Activated CD8-positive, alpha-beta memory T cell treated with anti-CD3 and anti-CD28 coated beads, Interleukin-2, amount 10 ng/mL, durations not matched to agents 7 days and 5 days (primary cell): Measurements from ENCODE around the gene RDH13. TPM values are rescaled to one million over a fixed set of nuclear protein-coding genes. Genes with fewer than 3 reads are reported as not detected.

Experiments
- ATAC-seq: fragments of 150-1000 bp; cut with Tn5 transposase; one replicate; pipeline ENCODE4 v1.10.0; 2021; ENCODE audit warnings: moderate library complexity
- CTCF ChIA-PET: fragments of 350-600 bp; sonication (Branson Sonifier 250); formaldehyde crosslinking; loops from one replicate; lab custom pipeline; 2021; ENCODE audit warnings: antibody characterized with exemption; lab: Charles Lee
- DNase-seq: peaks from one replicate; pipeline ENCODE4 v3.0.0-alpha.2; 2020
- H3K27ac Mint-ChIP-seq: one replicate; pipeline ENCODE4 v1.8.0; 2021; ENCODE audit warnings: mild to moderate bottlenecking, mixed read lengths
- H3K27me3 Mint-ChIP-seq: one replicate; pipeline ENCODE4 v1.8.0; 2021; ENCODE audit warnings: mixed read lengths
- H3K36me3 Mint-ChIP-seq: one replicate; pipeline ENCODE4 v1.8.0; 2021; ENCODE audit warnings: mild to moderate bottlenecking, mixed read lengths
- H3K4me1 Mint-ChIP-seq: one replicate; pipeline ENCODE4 v1.8.0; 2021; ENCODE audit warnings: mixed read lengths
- H3K4me3 Mint-ChIP-seq: one replicate; pipeline ENCODE4 v1.8.0; 2021; ENCODE audit warnings: mild to moderate bottlenecking, moderate library complexity, mixed read lengths
- H3K9me3 Mint-ChIP-seq: one replicate; pipeline ENCODE4 v1.8.0; 2022; ENCODE audit warnings: low read depth, mixed read lengths
- total RNA-seq, 2 experiments: library from RNA; stranded (reverse); gene quantifications; one replicate each; pipeline ENCODE4 v1.2.3, GENCODE V29; 2021

RDH13 gene
- total RNA-seq, 2 experiments from 2014 or later: 18.9 to 23.9 TPM

- H3K4me1 Mint-ChIP-seq: no peaks in the 10 kb centered on the region
- peaks cover 10% of the 10 kb centered on the region for H3K36me3 Mint-ChIP-seq
- ATAC-seq: no peak
- no peak overlapping the region for H3K27ac Mint-ChIP-seq
- H3K4me3 Mint-ChIP-seq: no peak overlapping the region
- no peak for DNase-seq
- CTCF ChIA-PET: no interaction called here
- peaks cover 4% of the 10 kb centered on the region for H3K9me3 Mint-ChIP-seq
- no peaks in the 10 kb centered on the region for H3K27me3 Mint-ChIP-seq
Measured at GRCh38 chr19:55097864-55098715, 35.1 kb upstream of the RDH13 start.

- CTCF ChIA-PET: no interaction called here
- Mint-ChIP-seq H3K27ac (no peak overlapping the region), H3K9me3 (no peaks in the 10 kb centered on the region), H3K27me3 (no peaks in the 10 kb centered on the region), H3K36me3 (peaks cover 1% of the 10 kb centered on the region), H3K4me1 (no peaks in the 10 kb centered on the region), H3K4me3 (no peak overlapping the region)
- no peak for DNase-seq
- ATAC-seq: no peak
Measured at GRCh38 chr19:55096061-55096701, 33.2 kb upstream of the RDH13 start.

GRCh38 chr19:55095260-55096060 is 32.5 kb upstream of the RDH13 start:
- Mint-ChIP-seq H3K27ac (no peak overlapping the region), H3K36me3 (peaks cover 1% of the 10 kb centered on the region), H3K4me1 (no peaks in the 10 kb centered on the region), H3K9me3 (no peaks in the 10 kb centered on the region), H3K4me3 (no peak overlapping the region), H3K27me3 (no peaks in the 10 kb centered on the region)
- no peak for DNase-seq
- CTCF ChIA-PET: no interaction called here
- no peak for ATAC-seq

- no peak overlapping the region for H3K27ac Mint-ChIP-seq
- ATAC-seq: no peak
Measured at GRCh38 chr19:55094456-55095259, 31.7 kb upstream of the RDH13 start.

GRCh38 chr19:55092423-55093318 is 29.7 kb upstream of the RDH13 start:
- DNase-seq: no peak
- H3K4me3 Mint-ChIP-seq: no peak overlapping the region
- no peaks in the 10 kb centered on the region for H3K9me3 Mint-ChIP-seq
- H3K36me3 Mint-ChIP-seq: peaks cover 7% of the 10 kb centered on the region
- ATAC-seq: no peak
- CTCF ChIA-PET: no interaction called here
- peaks cover 9% of the 10 kb centered on the region for H3K27me3 Mint-ChIP-seq
- H3K27ac Mint-ChIP-seq: no peak overlapping the region
- peaks cover 9% of the 10 kb centered on the region for H3K4me1 Mint-ChIP-seq

More at GRCh38 chr19:55094456-55095259, 31.7 kb upstream of the RDH13 start:
- Mint-ChIP-seq H3K36me3 (peaks cover 1% of the 10 kb centered on the region), H3K4me3 (no peak overlapping the region), H3K9me3 (no peaks in the 10 kb centered on the region), H3K27me3 (no peaks in the 10 kb centered on the region), H3K4me1 (no peaks in the 10 kb centered on the region)
- CTCF ChIA-PET: no interaction called here
- no peak for DNase-seq

GRCh38 chr19:55091955-55092354 is 29.0 kb upstream of the RDH13 start:
- no peak overlapping the region for H3K4me3 Mint-ChIP-seq
- peaks cover 15% of the 10 kb centered on the region for H3K4me1 Mint-ChIP-seq
- no peaks in the 10 kb centered on the region for H3K9me3 Mint-ChIP-seq
- CTCF ChIA-PET: no interaction called here
- H3K27ac Mint-ChIP-seq: no peak overlapping the region
- ATAC-seq (no peak), DNase-seq (no peak)
- peaks cover 10% of the 10 kb centered on the region for H3K36me3 Mint-ChIP-seq
- H3K27me3 Mint-ChIP-seq: peaks cover 17% of the 10 kb centered on the region

GRCh38 chr19:55091126-55091910 is 28.4 kb upstream of the RDH13 start:
- H3K9me3 Mint-ChIP-seq: no peaks in the 10 kb centered on the region
- ATAC-seq (no peak), DNase-seq (no peak)
- H3K4me1 Mint-ChIP-seq: peaks cover 16% of the 10 kb centered on the region
- no peak overlapping the region for H3K27ac Mint-ChIP-seq
- no peak overlapping the region for H3K4me3 Mint-ChIP-seq
- peaks cover 10% of the 10 kb centered on the region for H3K36me3 Mint-ChIP-seq
- CTCF ChIA-PET: no interaction called here
- peaks cover 19% of the 10 kb centered on the region for H3K27me3 Mint-ChIP-seq

GRCh38 chr19:55090564-55090963 is 27.6 kb upstream of the RDH13 start:
- CTCF ChIA-PET: no interaction called here
- Mint-ChIP-seq H3K27ac (no peak overlapping the region), H3K9me3 (no peaks in the 10 kb centered on the region), H3K36me3 (peaks cover 10% of the 10 kb centered on the region), H3K4me3 (no peak overlapping the region), H3K4me1 (peaks cover 16% of the 10 kb centered on the region), H3K27me3 (peaks cover 26% of the 10 kb centered on the region)
- ATAC-seq (no peak), DNase-seq (no peak)

- H3K9me3 Mint-ChIP-seq: no peaks in the 10 kb centered on the region
- CTCF ChIA-PET: interaction anchor here (0.5 to 2.4 kb wide), 9 partner anchors 9 to 328 kb away, joined by 3 to 12 read pairs (median 4); partner anchors contain the start of gene RDH13
- peaks cover 36% of the 10 kb centered on the region for H3K27me3 Mint-ChIP-seq
- H3K27ac Mint-ChIP-seq: no peak overlapping the region
- H3K4me3 Mint-ChIP-seq: no peak overlapping the region
- ATAC-seq (no peak), DNase-seq (no peak)
- H3K4me1 Mint-ChIP-seq: peaks cover 16% of the 10 kb centered on the region
- peaks cover 10% of the 10 kb centered on the region for H3K36me3 Mint-ChIP-seq
Measured at GRCh38 chr19:55089342-55089944, 26.5 kb upstream of the RDH13 start.

- Mint-ChIP-seq H3K36me3 (peaks cover 10% of the 10 kb centered on the region), H3K27me3 (peaks cover 42% of the 10 kb centered on the region), H3K4me3 (no peak overlapping the region), H3K9me3 (no peaks in the 10 kb centered on the region), H3K4me1 (peaks cover 16% of the 10 kb centered on the region), H3K27ac (no peak overlapping the region)
- DNase-seq (peak; percentile 84), ATAC-seq (no peak)
- CTCF ChIA-PET: interaction anchor here (0.5 to 2.5 kb wide), 19 partner anchors 8 to 329 kb away, joined by 3 to 17 read pairs (median 4); partner anchors contain the start of genes EPS8L1, PPP1R12C, RDH13 and TNNI3
Measured at GRCh38 chr19:55088543-55089341, 25.8 kb upstream of the RDH13 start.
